ENCODE data around the gene FAF1. TPM values are rescaled to one million over a fixed set of nuclear protein-coding genes. Genes with fewer than 3 reads are reported as not detected.

FAF1 gene
- total and polyA plus RNA-seq, 4 donors, result 8.6 to 45.0 (median 18.2) TPM

DNA sequence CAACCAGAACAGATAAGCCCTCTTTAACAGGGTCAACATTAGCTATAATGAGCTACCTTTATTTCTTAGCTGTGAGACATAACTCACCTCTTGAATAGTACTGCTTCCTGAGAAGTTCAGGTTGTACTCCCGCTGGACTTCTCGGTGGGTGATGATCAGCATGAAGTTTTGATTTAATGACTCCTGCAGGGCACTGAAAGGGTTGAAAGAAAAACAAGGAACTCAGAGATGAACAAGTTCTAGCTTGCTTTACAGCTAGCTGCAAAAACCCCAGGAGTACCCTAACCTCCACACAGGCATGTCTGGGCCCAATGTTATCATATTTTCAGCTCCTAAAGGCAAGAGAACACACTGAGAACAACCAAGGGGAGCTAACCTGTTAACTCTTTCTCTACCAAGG lies 254.4 kb downstream of the FAF1 start:
- Histone ChIP-seq H3K27me3 (ENCODE audit: control insufficient read depth in 4 of 4, insufficient read depth in 4 of 4, low read length in 3 of 4) (no peaks in the 10 kb centered on the region), H3K9ac (ENCODE audit: low read depth in 1 of 2, low read length in 2 of 2) (no peak overlapping the region), H3K4me3 (ENCODE audit: low read depth in 1 of 3, low read length in 3 of 3) (no peak overlapping the region), H3K4me1 (ENCODE audit: control insufficient read depth in 4 of 4, insufficient read depth in 4 of 4, low read length in 3 of 4) (peaks cover 0 to 5% (median 1%) of the 10 kb centered on the region in 4 donors), H3K36me3 (ENCODE audit: control insufficient read depth in 4 of 4, insufficient read depth in 3 of 4, low read depth in 1 of 4, low read length in 3 of 4) (no peaks in the 10 kb centered on the region), H3K9me3 (ENCODE audit: control insufficient read depth in 4 of 4, low read length in 3 of 4) (no peaks in the 10 kb centered on the region), H3K27ac (ENCODE audit: low read depth in 1 of 2, low read length in 2 of 2) (no peak overlapping the region)
- TF ChIP-seq NR2F2 (IDR thresholded peaks at IDR 0.05), result no peak
- TF ChIP-seq JUND (IDR thresholded peaks at IDR 0.05), result no peak
- TF ChIP-seq TAF1 (conservative IDR thresholded peaks at IDR 0.05), result no peak
- TF ChIP-seq HNF4A (conservative IDR thresholded peaks at IDR 0.05), result no peak
- TF ChIP-seq RXRA (IDR thresholded peaks at IDR 0.05), result no peak
- TF ChIP-seq, protein P1, sequence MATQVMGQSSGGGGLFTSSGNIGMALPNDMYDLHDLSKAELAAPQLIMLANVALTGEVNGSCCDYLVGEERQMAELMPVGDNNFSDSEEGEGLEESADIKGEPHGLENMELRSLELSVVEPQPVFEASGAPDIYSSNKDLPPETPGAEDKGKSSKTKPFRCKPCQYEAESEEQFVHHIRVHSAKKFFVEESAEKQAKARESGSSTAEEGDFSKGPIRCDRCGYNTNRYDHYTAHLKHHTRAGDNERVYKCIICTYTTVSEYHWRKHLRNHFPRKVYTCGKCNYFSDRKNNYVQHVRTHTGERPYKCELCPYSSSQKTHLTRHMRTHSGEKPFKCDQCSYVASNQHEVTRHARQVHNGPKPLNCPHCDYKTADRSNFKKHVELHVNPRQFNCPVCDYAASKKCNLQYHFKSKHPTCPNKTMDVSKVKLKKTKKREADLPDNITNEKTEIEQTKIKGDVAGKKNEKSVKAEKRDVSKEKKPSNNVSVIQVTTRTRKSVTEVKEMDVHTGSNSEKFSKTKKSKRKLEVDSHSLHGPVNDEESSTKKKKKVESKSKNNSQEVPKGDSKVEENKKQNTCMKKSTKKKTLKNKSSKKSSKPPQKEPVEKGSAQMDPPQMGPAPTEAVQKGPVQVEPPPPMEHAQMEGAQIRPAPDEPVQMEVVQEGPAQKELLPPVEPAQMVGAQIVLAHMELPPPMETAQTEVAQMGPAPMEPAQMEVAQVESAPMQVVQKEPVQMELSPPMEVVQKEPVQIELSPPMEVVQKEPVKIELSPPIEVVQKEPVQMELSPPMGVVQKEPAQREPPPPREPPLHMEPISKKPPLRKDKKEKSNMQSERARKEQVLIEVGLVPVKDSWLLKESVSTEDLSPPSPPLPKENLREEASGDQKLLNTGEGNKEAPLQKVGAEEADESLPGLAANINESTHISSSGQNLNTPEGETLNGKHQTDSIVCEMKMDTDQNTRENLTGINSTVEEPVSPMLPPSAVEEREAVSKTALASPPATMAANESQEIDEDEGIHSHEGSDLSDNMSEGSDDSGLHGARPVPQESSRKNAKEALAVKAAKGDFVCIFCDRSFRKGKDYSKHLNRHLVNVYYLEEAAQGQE (IDR thresholded peaks at IDR 0.05), result no peak
- 92% methylated on average over 2 of the region's 2 CpGs for WGBS
- DNase-seq (ENCODE audit: low spot score), result no peak

DNA sequence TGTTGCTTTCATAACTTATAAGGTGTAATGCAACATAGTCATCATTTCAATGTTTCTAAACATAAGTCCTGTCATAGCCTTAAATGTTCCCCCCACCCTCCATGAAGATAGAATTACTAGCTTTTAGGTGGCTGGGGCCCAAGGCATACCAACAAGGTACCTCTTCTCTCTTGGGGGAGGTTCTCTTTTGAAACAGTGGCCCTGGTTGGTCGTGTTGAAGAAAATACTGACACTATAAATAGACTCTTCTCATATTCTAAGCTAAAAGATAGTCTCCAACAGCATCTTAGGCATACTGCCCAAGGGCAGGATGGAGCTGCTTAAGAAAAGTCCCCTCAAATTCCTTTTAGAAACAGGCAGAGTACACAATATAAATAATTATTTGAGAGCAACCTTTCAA lies 255.0 kb downstream of the FAF1 start:
- 30% methylated on average over 1 of the region's 1 CpG for WGBS
- Histone ChIP-seq H3K4me3 (ENCODE audit: low read depth in 1 of 3, low read length in 3 of 3) (no peak overlapping the region), H3K9ac (ENCODE audit: low read depth in 1 of 2, low read length in 2 of 2) (no peak overlapping the region), H3K4me1 (ENCODE audit: control insufficient read depth in 4 of 4, insufficient read depth in 4 of 4, low read length in 3 of 4) (peaks cover 0 to 5% (median 1%) of the 10 kb centered on the region in 4 donors), H3K36me3 (ENCODE audit: control insufficient read depth in 4 of 4, insufficient read depth in 3 of 4, low read depth in 1 of 4, low read length in 3 of 4) (no peaks in the 10 kb centered on the region), H3K9me3 (ENCODE audit: control insufficient read depth in 4 of 4, low read length in 3 of 4) (no peaks in the 10 kb centered on the region), H3K27me3 (ENCODE audit: control insufficient read depth in 4 of 4, insufficient read depth in 4 of 4, low read length in 3 of 4) (no peaks in the 10 kb centered on the region), H3K27ac (ENCODE audit: low read depth in 1 of 2, low read length in 2 of 2) (no peak overlapping the region)
- DNase-seq (ENCODE audit: low spot score), result no peak
- TF ChIP-seq NR2F2 (IDR thresholded peaks at IDR 0.05), result no peak
- TF ChIP-seq FOXA2 (IDR thresholded peaks at IDR 0.05), result no peak
- no peak for TF ChIP-seq EGR1 (IDR thresholded peaks at IDR 0.05; ENCODE audit: low read depth in 2 of 2)
- TF ChIP-seq HNF4A (conservative IDR thresholded peaks at IDR 0.05), result no peak
- no peak for TF ChIP-seq YY1 (IDR thresholded peaks at IDR 0.05)
- TF ChIP-seq TAF1 (conservative IDR thresholded peaks at IDR 0.05), result no peak
- TF ChIP-seq, protein P2, sequence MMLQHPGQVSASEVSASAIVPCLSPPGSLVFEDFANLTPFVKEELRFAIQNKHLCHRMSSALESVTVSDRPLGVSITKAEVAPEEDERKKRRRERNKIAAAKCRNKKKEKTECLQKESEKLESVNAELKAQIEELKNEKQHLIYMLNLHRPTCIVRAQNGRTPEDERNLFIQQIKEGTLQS (IDR thresholded peaks at IDR 0.05), result no peak
- no peak for TF ChIP-seq GABPA (IDR thresholded peaks at IDR 0.05 in 1 of 2, conservative IDR thresholded peaks at IDR 0.05 in 1 of 2)
- no peak for TF ChIP-seq RAD21 (IDR thresholded peaks at IDR 0.05)
- TF ChIP-seq, protein P1 (IDR thresholded peaks at IDR 0.05), result no peak
- no peak for TF ChIP-seq HNF4G (IDR thresholded peaks at IDR 0.05)
- TF ChIP-seq, protein P3, sequence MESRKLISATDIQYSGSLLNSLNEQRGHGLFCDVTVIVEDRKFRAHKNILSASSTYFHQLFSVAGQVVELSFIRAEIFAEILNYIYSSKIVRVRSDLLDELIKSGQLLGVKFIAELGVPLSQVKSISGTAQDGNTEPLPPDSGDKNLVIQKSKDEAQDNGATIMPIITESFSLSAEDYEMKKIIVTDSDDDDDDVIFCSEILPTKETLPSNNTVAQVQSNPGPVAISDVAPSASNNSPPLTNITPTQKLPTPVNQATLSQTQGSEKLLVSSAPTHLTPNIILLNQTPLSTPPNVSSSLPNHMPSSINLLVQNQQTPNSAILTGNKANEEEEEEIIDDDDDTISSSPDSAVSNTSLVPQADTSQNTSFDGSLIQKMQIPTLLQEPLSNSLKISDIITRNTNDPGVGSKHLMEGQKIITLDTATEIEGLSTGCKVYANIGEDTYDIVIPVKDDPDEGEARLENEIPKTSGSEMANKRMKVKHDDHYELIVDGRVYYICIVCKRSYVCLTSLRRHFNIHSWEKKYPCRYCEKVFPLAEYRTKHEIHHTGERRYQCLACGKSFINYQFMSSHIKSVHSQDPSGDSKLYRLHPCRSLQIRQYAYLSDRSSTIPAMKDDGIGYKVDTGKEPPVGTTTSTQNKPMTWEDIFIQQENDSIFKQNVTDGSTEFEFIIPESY (IDR thresholded peaks at IDR 0.05), result no peak
- TF ChIP-seq SP1 (IDR thresholded peaks at IDR 0.05), result no peak
- TF ChIP-seq, protein P4, sequence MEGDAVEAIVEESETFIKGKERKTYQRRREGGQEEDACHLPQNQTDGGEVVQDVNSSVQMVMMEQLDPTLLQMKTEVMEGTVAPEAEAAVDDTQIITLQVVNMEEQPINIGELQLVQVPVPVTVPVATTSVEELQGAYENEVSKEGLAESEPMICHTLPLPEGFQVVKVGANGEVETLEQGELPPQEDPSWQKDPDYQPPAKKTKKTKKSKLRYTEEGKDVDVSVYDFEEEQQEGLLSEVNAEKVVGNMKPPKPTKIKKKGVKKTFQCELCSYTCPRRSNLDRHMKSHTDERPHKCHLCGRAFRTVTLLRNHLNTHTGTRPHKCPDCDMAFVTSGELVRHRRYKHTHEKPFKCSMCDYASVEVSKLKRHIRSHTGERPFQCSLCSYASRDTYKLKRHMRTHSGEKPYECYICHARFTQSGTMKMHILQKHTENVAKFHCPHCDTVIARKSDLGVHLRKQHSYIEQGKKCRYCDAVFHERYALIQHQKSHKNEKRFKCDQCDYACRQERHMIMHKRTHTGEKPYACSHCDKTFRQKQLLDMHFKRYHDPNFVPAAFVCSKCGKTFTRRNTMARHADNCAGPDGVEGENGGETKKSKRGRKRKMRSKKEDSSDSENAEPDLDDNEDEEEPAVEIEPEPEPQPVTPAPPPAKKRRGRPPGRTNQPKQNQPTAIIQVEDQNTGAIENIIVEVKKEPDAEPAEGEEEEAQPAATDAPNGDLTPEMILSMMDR (IDR thresholded peaks at IDR 0.05; ENCODE audit: low read depth, low read length, missing input control), result no peak
- TF ChIP-seq RXRA (IDR thresholded peaks at IDR 0.05), result no peak
- no peak for TF ChIP-seq JUND (IDR thresholded peaks at IDR 0.05)

Data from liver (tissue), 9 donors.